Hepatocyte (in vitro differentiated cells): ENCODE data around the gene CTR9.

Experiments
- CTCF ChIP-seq: fragments of 200-600 bp; sonication (generic); IDR thresholded peaks from 2 replicates; pipeline ENCODE4 v1.5.1; 2016; ENCODE audit warnings: antibody characterized with exemption, mild to moderate bottlenecking; ENCODE audit not compliant: poor library complexity
- EZH2 ChIP-seq: fragments of 200-600 bp; sonication (generic); IDR thresholded peaks from 2 replicates; pipeline ENCODE4 v1.6.1; 2016; ENCODE audit warnings: antibody characterized with exemption, mild to moderate bottlenecking, borderline replicate concordance
- EZH2phosphoT487 ChIP-seq: fragments of 200-600 bp; sonication (generic); IDR thresholded peaks from one replicate; pipeline ENCODE4 v1.6.1; 2018; ENCODE audit warnings: antibody characterized with exemption, mild to moderate bottlenecking, low read depth, moderate library complexity; ENCODE audit not compliant: unreplicated experiment, severe bottlenecking

GRCh38 chr11:10752061-10752460, 1.0 kb downstream of the CTR9 start:
- no peak for TF ChIP-seq CTCF
- no peak for TF ChIP-seq EZH2
- no peak for TF ChIP-seq EZH2phosphoT487
